Measurements from ENCODE around the gene CORO2B.

The CORO2B gene

DNA sequence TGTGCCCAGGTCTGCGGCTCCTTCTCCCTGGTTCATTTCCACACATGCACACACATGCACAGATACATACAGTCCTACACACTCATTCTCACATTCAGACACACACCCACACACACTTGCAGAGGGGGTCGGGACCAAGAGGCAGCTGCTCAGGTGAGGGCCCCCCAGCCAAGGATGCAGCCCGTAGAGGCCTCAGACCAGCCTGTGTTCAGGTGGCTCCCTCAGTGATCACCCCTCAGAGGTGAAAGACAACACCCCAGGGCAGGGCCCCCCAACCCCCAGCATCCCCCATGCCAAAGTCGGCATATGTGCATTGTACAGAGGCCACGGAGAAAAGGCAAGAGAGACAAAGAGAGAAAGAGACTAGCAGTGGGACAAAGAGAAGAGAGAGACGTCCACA lies 5.9 kb upstream of the CORO2B start:
- Histone ChIP-seq H3K9ac (ENCODE audit: low read length) (no peak overlapping the region), H2AFZ (ENCODE audit: low read depth, low read length, severe bottlenecking) (no peak overlapping the region), H3K79me2 (ENCODE audit: insufficient read depth, low read length) (no peaks in the 10 kb centered on the region), H3F3A (ENCODE audit: insufficient read depth) (no peaks in the 10 kb centered on the region), H3K4me2 (ENCODE audit: low read depth, low read length, poor library complexity, severe bottlenecking) (no peak overlapping the region), H3K27me3 (ENCODE audit: low read length) (no peaks in the 10 kb centered on the region; the same call in none of the 2 replicates), H3K9me3 (ENCODE audit: insufficient read depth, low read length) (no peaks in the 10 kb centered on the region), H3K4me3 (ENCODE audit: insufficient read depth, low read length, poor library complexity, severe bottlenecking) (no peak overlapping the region), H3K36me3 (ENCODE audit: low read length) (no peaks in the 10 kb centered on the region), H3K9me2 (replicated peaks; ENCODE audit: insufficient read depth, low read length) (no peaks in the 10 kb centered on the region), H4K20me1 (ENCODE audit: low read depth, low read length) (no peaks in the 10 kb centered on the region), H3K27ac (ENCODE audit: low read depth, low read length) (no peak overlapping the region)
- TF ChIP-seq, protein P1, sequence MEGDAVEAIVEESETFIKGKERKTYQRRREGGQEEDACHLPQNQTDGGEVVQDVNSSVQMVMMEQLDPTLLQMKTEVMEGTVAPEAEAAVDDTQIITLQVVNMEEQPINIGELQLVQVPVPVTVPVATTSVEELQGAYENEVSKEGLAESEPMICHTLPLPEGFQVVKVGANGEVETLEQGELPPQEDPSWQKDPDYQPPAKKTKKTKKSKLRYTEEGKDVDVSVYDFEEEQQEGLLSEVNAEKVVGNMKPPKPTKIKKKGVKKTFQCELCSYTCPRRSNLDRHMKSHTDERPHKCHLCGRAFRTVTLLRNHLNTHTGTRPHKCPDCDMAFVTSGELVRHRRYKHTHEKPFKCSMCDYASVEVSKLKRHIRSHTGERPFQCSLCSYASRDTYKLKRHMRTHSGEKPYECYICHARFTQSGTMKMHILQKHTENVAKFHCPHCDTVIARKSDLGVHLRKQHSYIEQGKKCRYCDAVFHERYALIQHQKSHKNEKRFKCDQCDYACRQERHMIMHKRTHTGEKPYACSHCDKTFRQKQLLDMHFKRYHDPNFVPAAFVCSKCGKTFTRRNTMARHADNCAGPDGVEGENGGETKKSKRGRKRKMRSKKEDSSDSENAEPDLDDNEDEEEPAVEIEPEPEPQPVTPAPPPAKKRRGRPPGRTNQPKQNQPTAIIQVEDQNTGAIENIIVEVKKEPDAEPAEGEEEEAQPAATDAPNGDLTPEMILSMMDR (IDR thresholded peaks at IDR 0.05; ENCODE audit: insufficient read depth, low read length, poor library complexity, severe bottlenecking) = no peak
- no peak for TF ChIP-seq EZH2phosphoT487 (conservative IDR thresholded peaks at IDR 0.05; ENCODE audit: low read length)

DNA sequence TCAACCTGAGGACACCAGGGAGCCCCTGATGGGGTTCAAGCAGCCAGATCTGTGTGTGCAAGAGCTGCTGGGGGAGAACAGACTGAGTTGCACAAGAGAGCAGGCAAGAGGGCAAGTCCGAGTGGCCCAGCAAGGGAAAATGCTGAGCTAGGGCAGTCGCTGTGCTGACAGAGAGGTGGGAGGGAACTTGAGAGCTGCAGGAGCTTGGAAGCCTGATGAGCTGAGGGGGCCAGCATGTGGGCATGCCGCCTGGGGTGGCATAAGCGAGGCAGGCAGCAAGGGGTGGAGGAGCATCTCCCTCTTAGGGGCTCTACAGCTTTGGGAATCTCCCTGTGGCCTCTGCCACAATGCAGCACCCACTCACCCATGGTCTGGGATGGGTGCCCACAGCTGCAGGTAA lies 4.7 kb upstream of the CORO2B start:
- Histone ChIP-seq H3K27ac (ENCODE audit: low read depth, low read length) (no peak overlapping the region), H2AFZ (ENCODE audit: low read depth, low read length, severe bottlenecking) (no peak overlapping the region), H3K9me3 (ENCODE audit: insufficient read depth, low read length) (no peaks in the 10 kb centered on the region), H3K79me2 (ENCODE audit: insufficient read depth, low read length) (no peaks in the 10 kb centered on the region), H3K4me3 (ENCODE audit: insufficient read depth, low read length, poor library complexity, severe bottlenecking) (no peak overlapping the region), H3K9ac (ENCODE audit: low read length) (no peak overlapping the region), H3K4me2 (ENCODE audit: low read depth, low read length, poor library complexity, severe bottlenecking) (no peak overlapping the region), H3F3A (ENCODE audit: insufficient read depth) (no peaks in the 10 kb centered on the region), H4K20me1 (ENCODE audit: low read depth, low read length) (no peaks in the 10 kb centered on the region), H3K9me2 (replicated peaks; ENCODE audit: insufficient read depth, low read length) (no peaks in the 10 kb centered on the region), H3K27me3 (ENCODE audit: low read length) (no peaks in the 10 kb centered on the region; the same call in none of the 2 replicates), H3K36me3 (ENCODE audit: low read length) (no peaks in the 10 kb centered on the region)
- TF ChIP-seq EZH2phosphoT487 (conservative IDR thresholded peaks at IDR 0.05; ENCODE audit: low read length) = no peak
- TF ChIP-seq, protein P1 (IDR thresholded peaks at IDR 0.05; ENCODE audit: insufficient read depth, low read length, poor library complexity, severe bottlenecking) = no peak

DNA sequence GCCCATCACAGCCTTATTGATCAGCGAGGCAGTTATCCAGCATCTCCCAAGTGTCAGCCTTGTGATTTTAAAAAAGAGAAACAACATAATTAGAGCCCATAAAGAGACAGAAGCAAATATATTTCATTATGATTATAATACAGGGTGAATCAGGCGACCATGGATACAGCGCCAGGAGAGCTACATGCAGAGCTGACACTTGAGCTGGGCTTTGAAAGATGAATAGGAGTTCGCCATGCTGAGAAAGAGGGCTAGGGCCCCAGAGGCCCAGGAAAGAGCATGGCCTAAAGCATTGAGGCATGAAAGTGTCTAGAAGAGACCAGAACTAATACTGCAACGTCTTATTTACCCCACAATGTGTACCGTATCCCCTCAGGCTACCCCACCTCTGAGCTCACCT lies 4.2 kb upstream of the CORO2B start:
- Histone ChIP-seq H3K36me3 (ENCODE audit: low read length) (no peaks in the 10 kb centered on the region), H4K20me1 (ENCODE audit: low read depth, low read length) (no peaks in the 10 kb centered on the region), H3K27me3 (ENCODE audit: low read length) (no peaks in the 10 kb centered on the region; the same call in none of the 2 replicates), H3K9ac (ENCODE audit: low read length) (no peak overlapping the region), H3K79me2 (ENCODE audit: insufficient read depth, low read length) (no peaks in the 10 kb centered on the region), H3K9me2 (replicated peaks; ENCODE audit: insufficient read depth, low read length) (no peaks in the 10 kb centered on the region), H3K9me3 (ENCODE audit: insufficient read depth, low read length) (no peaks in the 10 kb centered on the region), H2AFZ (ENCODE audit: low read depth, low read length, severe bottlenecking) (no peak overlapping the region), H3K4me3 (ENCODE audit: insufficient read depth, low read length, poor library complexity, severe bottlenecking) (no peak overlapping the region), H3K4me2 (ENCODE audit: low read depth, low read length, poor library complexity, severe bottlenecking) (no peak overlapping the region), H3K27ac (ENCODE audit: low read depth, low read length) (no peak overlapping the region), H3F3A (ENCODE audit: insufficient read depth) (no peaks in the 10 kb centered on the region)
- TF ChIP-seq, protein P1 (IDR thresholded peaks at IDR 0.05; ENCODE audit: insufficient read depth, low read length, poor library complexity, severe bottlenecking) = no peak
- TF ChIP-seq EZH2phosphoT487 (conservative IDR thresholded peaks at IDR 0.05; ENCODE audit: low read length) = no peak
